ENCODE results near the gene C3orf22. TPM values are rescaled to one million over a fixed set of nuclear protein-coding genes. Genes with fewer than 3 reads are reported as not detected.

The C3orf22 gene
- total RNA-seq, 2 experiments from 2014 or later = not detected

DNA sequence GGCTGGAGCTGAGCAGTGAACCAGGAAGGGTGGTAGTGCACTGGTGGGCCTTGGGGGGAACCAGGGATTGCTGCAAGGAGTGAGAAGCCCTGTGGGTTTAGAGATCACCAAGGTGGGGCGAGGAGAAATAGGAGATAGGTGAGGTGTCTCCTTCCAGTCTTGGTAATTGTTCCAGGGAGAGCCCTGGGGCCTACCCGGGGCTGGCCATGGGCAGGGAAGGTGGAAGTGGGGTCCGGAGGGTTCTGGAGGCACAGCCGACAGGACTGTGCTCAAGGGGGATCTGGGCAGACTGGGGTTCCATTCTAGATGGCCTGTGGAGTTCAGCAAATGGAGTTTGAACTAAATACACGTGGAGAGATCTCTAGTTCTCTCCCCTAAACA, 30.3 kb downstream of the C3orf22 start:
- Mint-ChIP-seq H3K4me1 (ENCODE audit: low read depth) (no peaks in the 10 kb centered on the region), H3K9me3 (no peaks in the 10 kb centered on the region), H3K27me3 (peaks cover 7% of the 10 kb centered on the region), H3K4me3 (no peak overlapping the region), H3K27ac (no peak overlapping the region), H3K36me3 (ENCODE audit: low read depth) (no peaks in the 10 kb centered on the region)
- intact Hi-C loops (cut with micrococcal nuclease) = no loop called here
- CTCF ChIA-PET = no interaction called here
- POLR2A ChIA-PET = no interaction called here
- TF ChIP-seq, protein P1, sequence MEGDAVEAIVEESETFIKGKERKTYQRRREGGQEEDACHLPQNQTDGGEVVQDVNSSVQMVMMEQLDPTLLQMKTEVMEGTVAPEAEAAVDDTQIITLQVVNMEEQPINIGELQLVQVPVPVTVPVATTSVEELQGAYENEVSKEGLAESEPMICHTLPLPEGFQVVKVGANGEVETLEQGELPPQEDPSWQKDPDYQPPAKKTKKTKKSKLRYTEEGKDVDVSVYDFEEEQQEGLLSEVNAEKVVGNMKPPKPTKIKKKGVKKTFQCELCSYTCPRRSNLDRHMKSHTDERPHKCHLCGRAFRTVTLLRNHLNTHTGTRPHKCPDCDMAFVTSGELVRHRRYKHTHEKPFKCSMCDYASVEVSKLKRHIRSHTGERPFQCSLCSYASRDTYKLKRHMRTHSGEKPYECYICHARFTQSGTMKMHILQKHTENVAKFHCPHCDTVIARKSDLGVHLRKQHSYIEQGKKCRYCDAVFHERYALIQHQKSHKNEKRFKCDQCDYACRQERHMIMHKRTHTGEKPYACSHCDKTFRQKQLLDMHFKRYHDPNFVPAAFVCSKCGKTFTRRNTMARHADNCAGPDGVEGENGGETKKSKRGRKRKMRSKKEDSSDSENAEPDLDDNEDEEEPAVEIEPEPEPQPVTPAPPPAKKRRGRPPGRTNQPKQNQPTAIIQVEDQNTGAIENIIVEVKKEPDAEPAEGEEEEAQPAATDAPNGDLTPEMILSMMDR (IDR thresholded peaks at IDR 0.05) = no peak
- ATAC-seq = no peak
- DNase-seq = no peak

- H3K36me3 Mint-ChIP-seq (ENCODE audit: low read depth) = no peaks in the 10 kb centered on the region
- no peak for ATAC-seq
- TF ChIP-seq, protein P1 (IDR thresholded peaks at IDR 0.05) = no peak
- H3K4me1 Mint-ChIP-seq (ENCODE audit: low read depth) = no peaks in the 10 kb centered on the region
- DNase-seq = no peak
- CTCF ChIA-PET = interaction anchor here (1.0 kb wide), 1 partner anchor 18 kb away, joined by 3 read pairs; no protein-coding TSS in a partner anchor
- no peaks in the 10 kb centered on the region for H3K9me3 Mint-ChIP-seq
- intact Hi-C loops (cut with micrococcal nuclease) = no loop called here
- H3K27ac Mint-ChIP-seq = no peak overlapping the region
- POLR2A ChIA-PET = interaction anchor here (0.6 kb wide), 1 partner anchor 178 kb away, joined by 3 read pairs; no protein-coding TSS in a partner anchor
- no peak overlapping the region for H3K4me3 Mint-ChIP-seq
- H3K27me3 Mint-ChIP-seq = peaks cover 11% of the 10 kb centered on the region
Observed at GRCh38 chr3:126527455-126528211, 31.1 kb downstream of the C3orf22 start.

DNA sequence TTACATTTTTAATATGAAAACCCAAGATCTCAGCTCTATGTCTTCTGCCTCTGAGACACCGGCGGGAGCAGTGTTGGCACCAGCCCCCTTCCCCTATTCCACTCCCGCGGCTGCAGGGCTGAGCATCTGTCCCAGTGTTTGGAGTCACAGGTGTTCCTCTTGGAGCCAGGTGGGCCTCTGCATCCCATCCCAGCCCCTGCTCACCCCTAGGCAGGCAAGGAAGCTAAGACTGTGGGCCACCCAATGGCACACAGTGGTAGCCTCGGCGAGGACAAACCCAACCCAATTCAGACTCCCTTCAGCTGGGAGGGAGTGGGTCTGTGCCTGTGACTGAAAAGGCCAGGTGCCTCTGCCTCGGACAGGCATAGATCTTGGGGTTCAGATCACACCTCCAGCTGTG, 31.7 kb downstream of the C3orf22 start:
- Mint-ChIP-seq H3K4me1 (ENCODE audit: low read depth) (no peaks in the 10 kb centered on the region), H3K27me3 (peaks cover 11% of the 10 kb centered on the region), H3K27ac (no peak overlapping the region), H3K36me3 (ENCODE audit: low read depth) (no peaks in the 10 kb centered on the region), H3K4me3 (no peak overlapping the region), H3K9me3 (no peaks in the 10 kb centered on the region)
- intact Hi-C loops (cut with micrococcal nuclease) = no loop called here
- no peak for DNase-seq
- CTCF ChIA-PET = interaction anchor here (1.0 kb wide), 1 partner anchor 17 kb away, joined by 3 read pairs; no protein-coding TSS in a partner anchor
- no peak for ATAC-seq
- TF ChIP-seq, protein P1 (IDR thresholded peaks at IDR 0.05) = no peak
- POLR2A ChIA-PET = no interaction called here

- intact Hi-C loops (cut with micrococcal nuclease) = no loop called here
- ChIA-PET POLR2A (no interaction called here), CTCF (interaction anchor here (1.0 kb wide), 1 partner anchor 17 kb away, joined by 3 read pairs; no protein-coding TSS in a partner anchor)
- Mint-ChIP-seq H3K27me3 (peaks cover 11% of the 10 kb centered on the region), H3K4me3 (no peak overlapping the region), H3K9me3 (no peaks in the 10 kb centered on the region), H3K27ac (no peak overlapping the region), H3K4me1 (ENCODE audit: low read depth) (no peaks in the 10 kb centered on the region), H3K36me3 (ENCODE audit: low read depth) (no peaks in the 10 kb centered on the region)
- TF ChIP-seq, protein P1 (IDR thresholded peaks at IDR 0.05) = no peak
- no peak for DNase-seq
- ATAC-seq = no peak
Observed at GRCh38 chr3:126526668-126527005, 32.1 kb downstream of the C3orf22 start.

- ChIA-PET POLR2A (no interaction called here), CTCF (no interaction called here)
- no peak for DNase-seq
- Mint-ChIP-seq H3K27ac (no peak overlapping the region), H3K4me1 (ENCODE audit: low read depth) (no peaks in the 10 kb centered on the region), H3K4me3 (no peak overlapping the region), H3K36me3 (ENCODE audit: low read depth) (no peaks in the 10 kb centered on the region), H3K27me3 (peaks cover 11% of the 10 kb centered on the region), H3K9me3 (no peaks in the 10 kb centered on the region)
- intact Hi-C loops (cut with micrococcal nuclease) = no loop called here
- TF ChIP-seq, protein P1 (IDR thresholded peaks at IDR 0.05) = no peak
- ATAC-seq = no peak
Observed at GRCh38 chr3:126525853-126526667, 32.7 kb downstream of the C3orf22 start.
